Activated gamma-delta T cell treated with Interleukin-2 at 50 U/mL for 16 hours (primary cell): ENCODE data around the gene KRTAP3-1.
"Not testable (repeated sequence)": the region's sequence is repeated elsewhere in the genome, so short reads cannot be mapped to it uniquely, and the experiment has no call there.

Experiments
- DNase-seq: peaks from one replicate; pipeline ENCODE4 v3.0.0-alpha.2; 2020

KRTAP3-1 gene

DNA sequence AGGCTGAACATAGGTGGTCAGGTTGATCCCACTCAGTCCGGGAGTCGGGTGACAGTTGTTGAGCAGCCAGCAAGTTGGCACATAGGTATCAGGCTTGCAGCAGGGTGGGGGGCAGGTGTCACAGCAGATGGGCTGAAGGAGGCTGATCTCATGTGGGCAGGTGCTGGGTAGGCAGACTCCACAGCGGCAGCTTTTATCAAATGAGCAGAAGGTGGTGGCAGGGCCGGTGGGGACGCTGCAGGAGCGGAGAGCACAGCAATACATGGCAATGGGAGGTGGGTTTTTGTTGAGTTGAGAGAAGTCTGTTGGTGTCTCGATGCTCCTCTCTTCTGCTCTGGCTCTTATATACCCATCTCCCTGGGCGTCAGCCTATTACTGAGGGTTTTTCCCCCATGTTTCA is at the start of gene KRTAP3-1:
KRTAP3-1 (minus strand) TSS at position 318 of the 400 bp plus-strand sequence; CDS start at position 264, 54 bp downstream.
- DNase-seq, result no peak

DNA sequence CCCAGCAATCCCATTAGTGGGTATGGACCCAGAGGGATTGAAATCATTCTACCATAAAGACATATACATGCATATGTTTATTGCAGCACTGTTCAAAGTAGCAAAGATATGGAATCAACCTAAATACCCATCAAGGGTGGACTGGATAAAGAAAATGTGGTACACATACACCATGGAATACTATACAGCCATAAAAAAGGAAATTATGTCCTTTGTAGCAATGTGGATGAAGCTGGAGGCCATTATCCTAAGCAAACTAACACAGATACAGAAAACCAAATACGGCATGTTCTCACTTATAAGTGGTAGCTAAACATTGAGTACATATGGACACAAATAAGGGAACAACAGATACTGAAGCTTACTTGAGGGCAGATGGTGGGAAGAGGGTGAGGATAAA is 48.6 kb upstream of the KRTAP3-1 start:
- DNase-seq, result no peak

- DNase-seq, result not testable (repeated sequence)
Observed at GRCh38 chr17:41055130-41055529, 46.2 kb upstream of the KRTAP3-1 start, which contains the start of gene KRTAP2-2. KRTAP2-2 (minus strand) TSS chr17:41055230; CDS start chr17:41055211, 19 bp downstream.

DNA sequence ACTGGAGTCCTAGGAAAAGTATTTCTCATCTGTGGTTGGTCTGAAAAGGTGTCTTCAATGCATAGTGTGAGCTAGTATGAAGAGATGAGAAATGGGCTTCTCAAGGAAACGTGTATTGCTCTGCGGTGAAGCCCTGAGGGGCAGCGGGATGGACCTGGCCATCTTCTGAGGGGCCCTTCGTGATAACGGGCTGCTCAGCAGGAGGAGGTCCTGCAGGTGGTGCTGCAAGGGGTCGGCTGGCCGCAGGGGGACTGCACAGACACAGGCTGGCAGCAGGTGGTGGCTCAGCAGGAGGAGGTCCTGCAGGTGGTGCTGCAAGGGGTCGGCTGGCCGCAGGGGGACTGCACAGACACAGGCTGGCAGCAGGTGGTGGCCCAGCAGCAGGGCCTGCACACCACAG is 45.6 kb upstream of the KRTAP3-1 start:
- DNase-seq, result not testable (repeated sequence)

DNA sequence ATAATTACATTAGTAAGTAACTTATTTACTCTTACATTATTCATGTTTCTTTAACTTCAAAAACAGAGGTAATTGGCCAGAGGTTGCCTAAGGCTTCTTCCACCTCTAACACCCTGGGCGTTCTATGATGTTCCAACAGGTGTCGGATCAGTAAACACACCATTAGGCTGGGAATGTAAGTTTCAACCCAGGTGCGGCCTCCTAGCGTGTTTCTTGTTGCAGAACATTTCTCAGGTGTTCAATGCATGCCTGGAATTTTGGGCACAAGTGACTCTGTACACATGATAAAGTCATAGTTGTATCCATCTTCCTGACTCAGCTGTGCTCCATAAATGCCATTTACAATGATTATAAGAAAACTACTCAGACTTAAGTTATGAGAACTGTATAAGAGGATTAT is 45.1 kb upstream of the KRTAP3-1 start:
- DNase-seq, result no peak

GRCh38 chr17:41052566-41052965 is 43.6 kb upstream of the KRTAP3-1 start:
- no peak for DNase-seq

DNA sequence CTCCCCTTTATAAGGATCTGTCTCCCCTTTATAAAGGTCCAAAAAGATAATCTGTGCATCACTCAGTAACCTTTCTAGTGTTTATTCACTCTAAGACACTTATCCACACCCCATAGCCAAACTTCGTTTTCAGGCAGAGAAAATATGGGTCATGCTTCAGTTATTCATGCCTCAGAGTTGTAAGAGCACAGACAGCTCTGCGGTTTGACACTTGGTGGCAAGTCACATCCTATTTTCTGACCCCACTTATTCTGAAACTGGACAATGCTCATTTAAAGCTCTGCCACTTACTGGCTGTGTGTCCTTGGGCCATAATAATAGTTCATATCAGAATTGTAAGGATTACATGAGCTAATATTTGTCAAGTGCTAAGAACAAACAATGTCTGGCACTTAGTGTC is 40.2 kb upstream of the KRTAP3-1 start:
- DNase-seq, result no peak

DNA sequence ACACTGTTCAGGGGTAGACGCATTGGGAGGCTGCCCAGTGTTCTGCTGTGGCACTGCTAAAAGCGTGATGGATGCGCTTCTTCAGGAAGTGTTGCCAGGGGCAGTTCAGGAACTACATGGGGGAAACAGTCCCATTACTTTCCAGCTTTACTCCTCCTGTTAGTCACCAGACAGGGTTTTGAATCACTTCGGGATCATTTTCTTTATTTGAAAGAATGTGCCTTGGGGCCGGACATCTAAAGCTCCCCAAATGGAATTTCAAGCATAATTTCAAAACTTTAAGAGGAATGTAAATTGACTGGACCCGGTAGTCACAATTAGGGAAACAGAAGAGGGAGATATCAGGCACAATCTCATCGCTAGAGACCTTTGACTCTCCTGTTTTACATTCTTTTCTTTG is 39.5 kb upstream of the KRTAP3-1 start:
- DNase-seq, result no peak

DNA sequence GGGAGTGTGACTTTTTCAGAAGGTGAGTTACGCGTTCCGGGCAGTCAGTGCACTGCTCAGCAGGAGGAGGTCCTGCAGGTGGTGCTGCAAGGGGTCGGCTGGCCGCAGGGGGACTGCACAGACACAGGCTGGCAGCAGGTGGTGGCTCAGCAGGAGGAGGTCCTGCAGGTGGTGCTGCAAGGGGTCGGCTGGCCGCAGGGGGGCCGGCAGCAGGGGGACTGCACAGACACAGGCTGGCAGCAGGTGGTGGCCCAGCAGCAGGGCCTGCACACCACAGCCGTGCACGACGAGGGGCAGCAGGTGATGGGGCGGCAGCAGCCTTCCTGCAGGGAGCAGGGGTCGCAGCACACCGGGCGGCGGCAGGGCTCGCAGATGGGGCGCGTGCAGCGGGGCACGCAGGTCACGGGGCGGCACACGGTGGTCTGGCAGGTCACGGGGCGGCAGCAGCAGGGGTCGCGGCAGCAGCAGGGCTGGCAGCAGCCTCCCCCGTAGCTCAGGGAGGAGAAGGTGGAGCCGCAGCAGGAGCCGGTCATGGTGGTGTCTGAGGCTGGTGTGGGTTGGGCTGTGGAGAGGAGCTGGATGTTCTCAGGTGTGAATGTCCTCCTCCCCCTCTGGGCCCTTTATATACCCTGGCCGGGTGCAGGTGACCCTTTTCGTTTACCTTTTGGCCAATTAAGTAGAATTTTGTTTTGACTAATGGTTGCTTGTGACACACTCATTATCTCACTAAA is 38.0 kb upstream of the KRTAP3-1 start, which contains the start of gene KRTAP2-1:
KRTAP2-1 (minus strand) TSS at position 582 of the 731 bp plus-strand sequence; CDS start at position 533, 49 bp downstream.
- not testable (repeated sequence) for DNase-seq

- no peak for DNase-seq
Observed at GRCh38 chr17:41042953-41043352, 34.0 kb upstream of the KRTAP3-1 start.

DNA sequence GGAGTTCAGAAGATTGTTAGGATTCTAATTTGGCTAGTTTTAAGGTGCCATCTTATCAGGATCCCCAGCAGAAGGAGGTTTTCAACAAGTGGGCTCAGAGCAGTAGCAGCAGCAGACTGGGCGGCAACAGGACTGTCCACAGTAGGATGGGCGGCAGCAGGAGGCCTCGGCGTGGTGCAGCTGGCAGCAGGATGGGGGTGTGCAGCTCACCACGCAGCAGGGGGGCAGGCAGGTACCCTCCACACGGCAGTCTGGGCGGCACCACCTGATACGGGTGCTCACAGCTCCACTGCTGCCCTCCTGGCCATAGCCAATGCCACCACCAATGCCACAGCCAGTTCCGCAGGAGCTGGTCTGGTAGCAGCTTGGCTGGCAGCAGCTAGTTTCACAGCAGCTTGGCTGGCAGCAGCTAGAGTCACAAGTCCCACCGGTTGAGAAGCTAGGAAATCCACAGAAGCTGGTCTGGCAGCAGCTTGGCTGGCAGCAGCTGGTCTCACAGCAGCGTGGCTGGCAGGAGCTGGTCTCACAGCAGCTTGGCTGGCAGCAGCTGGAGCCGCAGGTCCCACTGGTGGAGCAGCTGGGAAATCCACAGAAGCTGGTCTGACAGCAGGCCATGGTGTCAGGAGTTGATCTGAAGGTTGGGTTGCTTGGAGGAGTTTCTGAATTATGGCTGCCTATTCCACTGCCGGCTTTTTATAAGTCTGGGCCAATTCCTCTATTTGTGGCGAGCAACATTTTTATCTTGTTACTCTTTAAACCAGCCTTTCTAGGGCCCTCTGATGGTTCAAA is 32.0 kb upstream of the KRTAP3-1 start, which contains the start of gene KRTAP1-1:
KRTAP1-1 (minus strand) TSS at position 668 of the 789 bp plus-strand sequence; CDS start at position 615, 53 bp downstream.
- not testable (repeated sequence) for DNase-seq

- no peak for DNase-seq
Observed at GRCh38 chr17:41037853-41038350, 29.0 kb upstream of the KRTAP3-1 start.

GRCh38 chr17:41034346-41034935 is 25.5 kb upstream of the KRTAP3-1 start, which contains the start of gene KRTAP1-3:
KRTAP1-3 (minus strand) TSS chr17:41034874; CDS start chr17:41034821, 53 bp downstream.
- not testable (repeated sequence) for DNase-seq

- no peak for DNase-seq
Observed at GRCh38 chr17:41029633-41030245, 20.8 kb upstream of the KRTAP3-1 start, which contains the start of gene KRTAP1-4. KRTAP1-4 (minus strand) TSS chr17:41030195; CDS start chr17:41030078, 117 bp downstream.

GRCh38 chr17:41026715-41027471 is 18.0 kb upstream of the KRTAP3-1 start, which contains the start of gene KRTAP1-5:
KRTAP1-5 (minus strand) TSS chr17:41027208; CDS start chr17:41027155, 53 bp downstream.
- DNase-seq, result no peak

DNA sequence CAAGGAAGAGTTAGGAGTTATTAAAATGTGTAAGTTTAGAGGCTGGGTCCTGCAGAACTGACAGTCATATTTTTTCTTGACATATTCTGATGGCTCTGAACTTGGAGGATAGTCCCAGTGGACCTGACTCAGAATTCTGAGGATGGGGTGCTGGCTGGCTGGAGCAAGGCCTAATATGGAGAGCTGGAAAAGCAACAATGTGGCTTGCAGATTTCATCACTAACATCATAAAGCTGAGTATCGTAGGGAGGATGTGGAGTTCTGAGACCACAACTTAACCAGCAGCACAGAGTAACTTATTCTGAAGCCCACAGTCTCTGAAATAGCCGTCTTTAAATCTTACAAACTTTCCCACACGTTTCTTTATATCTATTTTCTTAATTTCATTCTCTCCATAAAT is 15.8 kb upstream of the KRTAP3-1 start:
- DNase-seq, result no peak

GRCh38 chr17:41020336-41020735 is 11.4 kb upstream of the KRTAP3-1 start:
- DNase-seq, result no peak

DNA sequence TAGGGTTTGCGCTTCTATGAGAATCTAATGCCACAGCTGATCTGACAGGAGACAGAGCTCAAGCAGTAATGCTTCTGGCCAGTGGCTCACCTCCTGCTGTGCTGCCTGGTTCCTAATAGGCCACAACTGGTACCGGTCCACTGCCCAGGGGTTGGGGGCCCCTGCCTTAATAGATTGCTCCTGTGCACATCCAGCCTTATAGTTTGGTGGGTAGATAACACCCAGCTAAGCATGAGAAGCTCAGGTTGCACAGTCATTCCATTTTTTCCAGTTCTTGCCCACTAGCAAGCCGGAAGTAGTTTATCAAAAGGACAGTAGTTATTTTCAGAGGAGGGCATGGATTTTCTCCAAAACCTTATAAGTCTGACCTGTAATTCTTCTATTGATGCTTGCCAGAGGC is 10.5 kb upstream of the KRTAP3-1 start:
- DNase-seq, result no peak

GRCh38 chr17:41018541-41018940 is 9.6 kb upstream of the KRTAP3-1 start:
- no peak for DNase-seq

- no peak for DNase-seq
Observed at GRCh38 chr17:41016578-41017215, 7.8 kb upstream of the KRTAP3-1 start.

DNA sequence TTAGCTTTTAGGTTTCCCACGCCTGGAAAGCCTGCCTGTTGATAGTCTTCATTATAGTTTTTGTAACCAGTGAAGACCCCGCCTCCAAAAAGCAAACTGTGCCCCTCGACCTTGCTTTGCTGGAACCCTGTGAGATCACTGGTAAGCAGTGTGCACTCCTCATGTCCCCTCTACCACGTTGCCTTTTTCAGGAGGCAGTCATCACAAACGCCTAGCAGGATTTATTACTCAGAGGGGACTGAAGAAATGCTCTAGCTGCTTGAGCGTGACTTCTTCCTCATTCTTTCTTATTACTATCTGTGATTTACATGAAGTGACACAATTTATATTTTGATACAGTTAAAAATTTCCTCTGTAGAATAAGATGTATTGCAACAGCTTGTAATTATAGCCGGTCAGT is 6.5 kb upstream of the KRTAP3-1 start:
- DNase-seq, result no peak
